Left ventricle myocardium inferior (tissue), 1 donor: Measurements from ENCODE around the gene AEBP2. TPM values are rescaled to one million over a fixed set of nuclear protein-coding genes. Genes with fewer than 3 reads are reported as not detected.

ENCODE experiments used
- DNase-seq: peaks from one replicate; pipeline ENCODE4 v3.0.0-alpha.2; 2020
- H3K27ac ChIP-seq: fragments of 200-600 bp; replicated peaks from 2 replicates; pipeline ENCODE4 v1.8.0; 2021
- H3K27me3 ChIP-seq: fragments of 200-600 bp; 2 replicates; pipeline ENCODE4 v1.8.0; 2021; ENCODE audit warnings: low read depth
- H3K36me3 ChIP-seq: fragments of 200-600 bp; 2 replicates; pipeline ENCODE4 v1.8.0; 2021
- H3K4me1 ChIP-seq: fragments of 200-600 bp; 2 replicates; pipeline ENCODE4 v1.8.0; 2021
- H3K4me3 ChIP-seq: fragments of 200-600 bp; 2 replicates; pipeline ENCODE4 v1.8.0; 2021; ENCODE audit warnings: mild to moderate bottlenecking, moderate library complexity
- H3K9me3 ChIP-seq: fragments of 200-600 bp; replicated peaks from 2 replicates; pipeline ENCODE4 v1.8.0; 2021
- intact Hi-C: fragments of 100-400 bp; cut with micrococcal nuclease; formaldehyde crosslinking; loops from one replicate; pipeline ENCODE4 v1.11.0; 2022
- total RNA-seq: library from RNA; stranded (reverse); fragmentation: NEBNext Ultra II Directional; extraction: Animal tissue kit (Norgen Biotek cat#: 25700); gene quantifications from one replicate; pipeline ENCODE4 v1.2.1, GENCODE V29; 2021
- TF ChIP-seq, protein P1 (sequence below): fragments of 200-600 bp; IDR thresholded peaks from 2 replicates; pipeline ENCODE4 v1.8.0; 2021; ENCODE audit warnings: antibody characterized with exemption, mild to moderate bottlenecking, borderline replicate concordance
- donor health status: DM: no; HTN: yes; CAD: no; lungs with severe emphysema.

AEBP2 gene
- total RNA-seq, 1 donor from 2014 or later, result 22.8 TPM

- TF ChIP-seq, protein P1, sequence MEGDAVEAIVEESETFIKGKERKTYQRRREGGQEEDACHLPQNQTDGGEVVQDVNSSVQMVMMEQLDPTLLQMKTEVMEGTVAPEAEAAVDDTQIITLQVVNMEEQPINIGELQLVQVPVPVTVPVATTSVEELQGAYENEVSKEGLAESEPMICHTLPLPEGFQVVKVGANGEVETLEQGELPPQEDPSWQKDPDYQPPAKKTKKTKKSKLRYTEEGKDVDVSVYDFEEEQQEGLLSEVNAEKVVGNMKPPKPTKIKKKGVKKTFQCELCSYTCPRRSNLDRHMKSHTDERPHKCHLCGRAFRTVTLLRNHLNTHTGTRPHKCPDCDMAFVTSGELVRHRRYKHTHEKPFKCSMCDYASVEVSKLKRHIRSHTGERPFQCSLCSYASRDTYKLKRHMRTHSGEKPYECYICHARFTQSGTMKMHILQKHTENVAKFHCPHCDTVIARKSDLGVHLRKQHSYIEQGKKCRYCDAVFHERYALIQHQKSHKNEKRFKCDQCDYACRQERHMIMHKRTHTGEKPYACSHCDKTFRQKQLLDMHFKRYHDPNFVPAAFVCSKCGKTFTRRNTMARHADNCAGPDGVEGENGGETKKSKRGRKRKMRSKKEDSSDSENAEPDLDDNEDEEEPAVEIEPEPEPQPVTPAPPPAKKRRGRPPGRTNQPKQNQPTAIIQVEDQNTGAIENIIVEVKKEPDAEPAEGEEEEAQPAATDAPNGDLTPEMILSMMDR, result no peak
- DNase-seq, result no peak
- peaks cover 9% of the 10 kb centered on the region for H3K4me1 ChIP-seq
- H3K27ac ChIP-seq, result no peak overlapping the region
- H3K9me3 ChIP-seq, result no peaks in the 10 kb centered on the region
- no peaks in the 10 kb centered on the region for H3K36me3 ChIP-seq
- no peaks in the 10 kb centered on the region for H3K27me3 ChIP-seq
- H3K4me3 ChIP-seq, result no peak overlapping the region
- intact Hi-C loops, result no loop called here
Observed at GRCh38 chr12:19529951-19530636, 90.8 kb downstream of the AEBP2 start.

DNA sequence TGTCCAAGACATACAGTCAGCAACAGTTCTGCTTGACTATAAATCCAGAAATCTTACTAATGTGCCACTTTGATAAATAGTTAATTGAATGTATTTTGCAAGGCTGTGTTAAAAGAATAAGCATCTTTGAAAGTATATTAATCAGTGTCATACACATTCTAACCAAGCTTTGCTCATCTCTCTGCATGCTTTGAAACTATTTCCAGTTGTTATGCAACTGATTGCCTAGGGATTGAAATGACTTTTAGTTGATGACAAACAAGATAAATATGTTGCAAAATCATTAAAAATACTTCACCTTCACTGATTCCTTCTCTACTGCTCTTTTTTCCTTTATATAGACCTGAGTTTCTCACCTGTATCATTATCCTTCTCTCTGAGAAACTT is 91.3 kb downstream of the AEBP2 start:
- intact Hi-C loops, result no loop called here
- Histone ChIP-seq H3K27me3 (no peaks in the 10 kb centered on the region), H3K9me3 (no peaks in the 10 kb centered on the region), H3K36me3 (no peaks in the 10 kb centered on the region), H3K4me1 (peaks cover 9% of the 10 kb centered on the region), H3K4me3 (no peak overlapping the region), H3K27ac (no peak overlapping the region)
- TF ChIP-seq, protein P1, result no peak
- DNase-seq, result no peak

DNA sequence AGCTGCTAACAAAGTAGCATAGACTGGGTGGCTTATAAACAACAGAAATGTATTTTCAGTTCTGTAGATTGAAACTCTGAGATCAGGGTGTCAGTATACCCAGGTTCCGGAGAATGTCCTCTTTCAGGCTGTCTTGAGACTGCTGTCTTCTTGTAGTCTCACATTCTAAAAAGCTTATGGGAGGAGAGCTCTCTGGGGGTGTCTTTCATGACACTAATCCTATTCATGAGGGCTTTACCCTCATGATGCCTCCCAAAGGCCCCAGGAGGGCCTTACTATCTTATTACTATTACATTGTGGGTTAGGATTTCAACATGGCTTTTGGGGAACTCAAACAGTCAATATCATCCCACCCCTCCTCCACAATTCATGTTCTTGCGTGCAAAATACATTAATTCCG is 94.3 kb downstream of the AEBP2 start:
- H3K27me3 ChIP-seq, result no peaks in the 10 kb centered on the region
- DNase-seq, result no peak
- intact Hi-C loops, result no loop called here
- TF ChIP-seq, protein P1, result no peak
- H3K27ac ChIP-seq, result no peak overlapping the region
- peaks cover 12% of the 10 kb centered on the region for H3K9me3 ChIP-seq
- peaks cover 9% of the 10 kb centered on the region for H3K4me1 ChIP-seq
- no peaks in the 10 kb centered on the region for H3K36me3 ChIP-seq
- H3K4me3 ChIP-seq, result no peak overlapping the region

DNA sequence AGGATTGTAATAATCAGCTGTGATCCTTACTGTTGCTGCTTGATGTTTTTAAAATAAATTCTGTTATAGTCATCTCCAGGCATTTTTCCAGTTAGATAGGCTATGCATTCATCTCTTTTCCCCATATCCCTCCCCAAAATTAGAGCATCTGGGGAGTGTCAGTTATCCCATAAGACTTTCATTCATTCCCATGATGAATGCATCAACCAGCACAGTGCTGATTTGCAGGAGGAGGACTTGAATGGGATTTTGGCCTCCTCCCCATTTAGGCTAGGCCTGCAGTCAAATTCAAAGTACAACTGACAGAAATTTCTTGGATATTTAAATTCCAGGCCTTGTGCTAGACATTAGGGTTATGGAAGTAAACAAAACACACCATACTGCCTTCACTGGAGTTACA is 99.8 kb downstream of the AEBP2 start:
- no peaks in the 10 kb centered on the region for H3K36me3 ChIP-seq
- TF ChIP-seq, protein P1, result no peak
- H3K27ac ChIP-seq, result no peak overlapping the region
- peaks cover 23% of the 10 kb centered on the region for H3K9me3 ChIP-seq
- intact Hi-C loops, result no loop called here
- no peaks in the 10 kb centered on the region for H3K27me3 ChIP-seq
- no peaks in the 10 kb centered on the region for H3K4me1 ChIP-seq
- no peak overlapping the region for H3K4me3 ChIP-seq
- DNase-seq, result no peak

DNA sequence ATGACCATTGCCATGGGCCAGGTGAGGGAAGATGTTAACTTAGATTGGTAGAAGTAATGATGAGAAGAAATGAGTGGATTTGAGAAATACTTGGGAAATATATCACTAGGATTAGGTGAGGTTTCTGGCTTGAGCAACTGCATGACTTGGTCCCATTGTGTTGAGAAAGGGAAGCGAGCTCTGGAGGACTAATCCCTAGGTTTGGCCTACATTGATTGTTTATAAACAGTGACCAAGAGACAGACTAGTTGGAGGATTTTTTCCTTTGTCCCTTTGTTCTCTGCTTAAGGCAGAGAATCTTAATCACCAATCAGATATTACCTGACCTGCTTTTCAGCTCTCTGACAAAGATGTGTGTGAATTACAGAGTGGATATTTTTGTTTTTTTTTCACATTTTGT is 100.5 kb downstream of the AEBP2 start:
- Histone ChIP-seq H3K4me3 (no peak overlapping the region), H3K27me3 (no peaks in the 10 kb centered on the region), H3K9me3 (peaks cover 23% of the 10 kb centered on the region), H3K36me3 (no peaks in the 10 kb centered on the region), H3K27ac (no peak overlapping the region), H3K4me1 (no peaks in the 10 kb centered on the region)
- intact Hi-C loops, result no loop called here
- TF ChIP-seq, protein P1, result no peak
- no peak for DNase-seq

DNA sequence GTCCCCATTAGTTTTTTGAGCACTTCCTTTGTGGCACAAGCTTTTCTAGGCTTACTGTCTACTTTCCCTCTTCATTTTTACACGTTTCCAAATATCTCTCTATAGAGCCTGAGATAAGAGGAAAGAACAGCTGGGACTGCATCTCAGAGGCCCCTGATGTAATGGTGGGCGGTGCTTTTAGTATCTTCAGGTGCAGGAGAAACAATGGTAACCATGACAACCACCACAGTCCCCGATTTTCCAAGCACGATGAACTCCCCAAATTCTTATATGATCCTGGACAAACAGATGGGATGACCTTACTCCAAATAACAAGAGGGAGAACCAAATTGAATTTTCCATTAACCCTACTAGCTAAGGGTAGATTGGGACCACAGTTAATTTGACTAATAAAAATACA is 103.3 kb downstream of the AEBP2 start:
- intact Hi-C loops, result no loop called here
- TF ChIP-seq, protein P1, result no peak

More for the DNA sequence above, 103.3 kb downstream of the AEBP2 start:
- Histone ChIP-seq H3K4me3 (no peak overlapping the region), H3K27ac (no peak overlapping the region), H3K4me1 (peaks cover 22% of the 10 kb centered on the region), H3K27me3 (no peaks in the 10 kb centered on the region), H3K9me3 (peaks cover 12% of the 10 kb centered on the region), H3K36me3 (no peaks in the 10 kb centered on the region)
- no peak for DNase-seq
